Upper lobe of left lung (tissue), 6 donors: Measurements from ENCODE around the gene TRPC1. TPM values are rescaled to one million over a fixed set of nuclear protein-coding genes. Genes with fewer than 3 reads are reported as not detected.

ENCODE experiments used
- ATAC-seq, 2 donors: fragments of 200-7000 bp; cut with Tn5 transposase; one replicate each; pipeline ENCODE4 v1.9.1; 2022; ENCODE audit warnings: mild to moderate bottlenecking in 2 of 2, moderate library complexity in 2 of 2; ENCODE audit not compliant: low FRiP score in 2 of 2
- DNase-seq, 2 donors: peaks; one replicate each; pipeline ENCODE4 v3.0.0-alpha.2; 2019 to 2020
- H3K27ac ChIP-seq, 4 donors: fragments of 200-600 bp; sonication (generic); one replicate each; pipeline ENCODE4 v1.5.1; 2016 to 2019
- H3K27me3 ChIP-seq, 4 donors: fragments of 200-600 bp; sonication (generic); one replicate each; pipeline ENCODE4 v1.5.1; 2017 to 2019
- H3K36me3 ChIP-seq, 4 donors: fragments of 200-600 bp; sonication (generic); one replicate each; pipeline ENCODE4 v1.5.1; 2016 to 2019
- H3K4me1 ChIP-seq, 4 donors: fragments of 200-600 bp; sonication (generic); one replicate each; pipeline ENCODE4 v1.5.1; 2018 to 2019
- H3K4me3 ChIP-seq, 4 donors: fragments of 200-600 bp; sonication (generic); one replicate each; pipeline ENCODE4 v1.5.1; 2017 to 2019; ENCODE audit warnings: mild to moderate bottlenecking in 2 of 4, moderate library complexity in 1 of 4
- H3K9me3 ChIP-seq, 4 donors: fragments of 200-600 bp; sonication (generic); one replicate each; pipeline ENCODE4 v1.5.1; 2018 to 2019
- CTCF ChIP-seq, 6 experiments: fragments of 450-650 bp in 4 of 6; fragments of 200-600 bp in 2 of 6; sonication (generic) in 2 of 6; IDR thresholded peaks; one replicate each; pipeline ENCODE4 v1.5.1; 2016 to 2019; ENCODE audit warnings: antibody characterized with exemption in 6 of 6
- EP300 ChIP-seq, 4 donors: sonication (generic); formaldehyde crosslinking; IDR thresholded peaks; one replicate each; pipeline ENCODE4 v1.5.1; 2017; ENCODE audit warnings: antibody characterized with exemption in 4 of 4, control low read depth in 2 of 4
- POLR2A ChIP-seq, 4 donors: fragments of 450-650 bp; IDR thresholded peaks; one replicate each; pipeline ENCODE4 v1.5.1; 2016 to 2017; ENCODE audit warnings: antibody characterized with exemption in 4 of 4, mild to moderate bottlenecking in 2 of 4
- POLR2AphosphoS5 ChIP-seq, 2 donors: sonication (generic); formaldehyde crosslinking; IDR thresholded peaks; one replicate each; pipeline ENCODE4 v1.5.1; 2017; ENCODE audit warnings: antibody characterized with exemption in 2 of 2
- whole genome bisulfite sequencing, 2 donors: methylation state at CpG; one replicate each; pipeline ENCODE4 v1.1.5; 2017 to 2018; 5-methylcytosine and 5-hydroxymethylcytosine counted together
- small RNA-seq, 4 donors: library from RNA; depleted of rRNA; stranded (forward); fragments of <200 nt; gene quantifications; one replicate each; pipeline ENCODE3, GENCODE V24; 2016
- total RNA-seq, 6 donors: library from RNA; depleted of rRNA in 4 of 6; stranded (reverse); fragments of >200 nt in 4 of 6; gene quantifications; one replicate each; pipeline versions ENCODE4 v1.1.0 to v1.2.1, GENCODE V29; 2016 to 2021
- donor health status: DM: no; HTN: no; CAD: no; lungs with moderate emphysema.
- donor health status: DM: no; HTN: yes; CAD: no; lungs with severe emphysema.

Gene TRPC1
- total RNA-seq, 6 donors from 2014 or later: 1.7 to 10.5 (median 5.4) TPM

- no peaks in the 10 kb centered on the region for H3K27me3 ChIP-seq
- H3K36me3 ChIP-seq: no peaks in the 10 kb centered on the region
- no peaks in the 10 kb centered on the region for H3K9me3 ChIP-seq
- H3K4me1 ChIP-seq: peaks cover 0 to 17% (median 11%) of the 10 kb centered on the region in 4 donors
- H3K4me3 ChIP-seq: no peak overlapping the region
- DNase-seq (peak in 1 of 2 donors; percentile 86), ATAC-seq (peak; percentile 91 to 93)
- WGBS, 2 donors: 25 to 34% methylated on average over 2 of the region's 2 CpGs
- no peak for TF ChIP-seq POLR2A (IDR thresholded peaks at IDR 0.05)
- TF ChIP-seq EP300 (IDR thresholded peaks at IDR 0.05): peak in 1 of 4 donors; percentile 69
- TF ChIP-seq CTCF (IDR thresholded peaks at IDR 0.05): no peak
- peak; percentile 43 to 55 for TF ChIP-seq POLR2AphosphoS5 (IDR thresholded peaks at IDR 0.05)
- peak overlapping the region; percentile 7 to 58 (median 44) for H3K27ac ChIP-seq
Measured at GRCh38 chr3:142850395-142851023, 126.7 kb downstream of the TRPC1 start.

DNA sequence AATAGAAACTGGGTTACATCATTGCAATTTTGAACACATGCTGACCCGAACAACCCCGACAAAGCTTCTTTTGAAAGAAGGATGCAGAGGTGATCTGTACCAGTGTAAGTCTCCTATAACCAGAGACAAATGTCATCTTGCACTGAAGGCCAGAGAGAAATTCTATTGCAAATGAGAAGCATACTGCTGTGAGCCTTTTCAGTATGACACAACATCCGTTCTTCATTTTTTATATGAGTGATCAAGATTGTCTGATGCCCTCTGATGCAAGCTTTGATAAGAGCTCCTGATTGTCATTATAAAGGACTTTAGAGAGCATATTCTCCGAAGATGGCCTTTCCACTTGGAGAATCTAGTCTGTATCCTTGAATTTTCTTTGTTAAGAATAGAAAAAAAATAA lies 128.2 kb downstream of the TRPC1 start:
- DNase-seq (no peak), ATAC-seq (no peak)
- Histone ChIP-seq H3K4me1 (peaks cover 0 to 17% (median 11%) of the 10 kb centered on the region in 4 donors), H3K36me3 (no peaks in the 10 kb centered on the region), H3K4me3 (no peak overlapping the region), H3K27ac (no peak overlapping the region), H3K27me3 (no peaks in the 10 kb centered on the region), H3K9me3 (no peaks in the 10 kb centered on the region)
- TF ChIP-seq EP300 (IDR thresholded peaks at IDR 0.05) (no peak), CTCF (IDR thresholded peaks at IDR 0.05) (no peak), POLR2A (IDR thresholded peaks at IDR 0.05) (no peak), POLR2AphosphoS5 (IDR thresholded peaks at IDR 0.05) (no peak)
- WGBS, 2 donors: 73 to 80% methylated on average over 4 of the region's 4 CpGs

DNA sequence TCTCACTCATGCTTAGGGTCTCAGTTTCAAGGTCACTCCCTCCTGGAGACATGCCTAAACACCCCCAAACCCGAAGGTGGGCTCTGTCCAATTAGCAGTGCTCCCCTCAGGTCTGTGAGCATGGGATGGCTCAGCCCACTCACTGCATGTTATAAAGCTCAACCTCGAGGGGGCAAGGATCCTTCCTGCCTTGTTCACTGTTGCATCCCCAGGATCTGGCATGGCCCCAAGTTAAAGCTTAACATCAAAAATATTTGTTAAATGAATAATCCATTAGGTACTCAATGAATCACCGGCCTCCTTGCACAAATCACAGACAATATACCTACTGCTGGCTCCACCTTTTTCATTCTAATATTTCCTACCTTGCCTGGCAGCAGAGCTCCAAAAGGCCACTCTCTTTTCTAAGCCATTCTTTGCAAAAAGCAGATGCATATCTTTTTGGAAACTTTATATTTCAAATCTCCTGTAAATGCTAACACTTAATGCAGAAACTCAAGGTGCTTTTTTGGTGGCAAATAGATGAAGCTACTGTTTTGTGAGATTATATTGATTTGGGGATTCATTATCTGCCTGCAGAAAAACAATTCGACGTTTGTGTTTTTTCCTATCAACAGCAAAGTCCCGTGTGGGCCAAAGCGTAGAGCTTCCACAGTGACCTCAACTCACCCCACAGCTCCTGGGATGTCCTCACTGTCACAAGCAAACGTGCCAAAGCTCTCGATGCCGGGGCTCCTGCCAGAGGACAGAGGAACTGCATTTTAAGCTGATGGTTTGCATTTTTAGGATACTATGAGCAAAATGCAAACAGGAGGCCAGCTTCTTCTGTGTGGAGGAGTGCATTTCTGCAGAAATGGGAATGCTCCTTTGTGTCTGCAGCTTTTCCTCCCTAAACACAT lies 129.7 kb downstream of the TRPC1 start:
- no peak for DNase-seq
- Histone ChIP-seq H3K4me3 (no peak overlapping the region), H3K27ac (no peak overlapping the region), H3K4me1 (peaks cover 0 to 17% (median 11%) of the 10 kb centered on the region in 4 donors), H3K36me3 (no peaks in the 10 kb centered on the region), H3K9me3 (no peaks in the 10 kb centered on the region), H3K27me3 (no peaks in the 10 kb centered on the region)
- no peak for ATAC-seq
- TF ChIP-seq POLR2AphosphoS5 (IDR thresholded peaks at IDR 0.05) (no peak), EP300 (IDR thresholded peaks at IDR 0.05) (no peak), POLR2A (IDR thresholded peaks at IDR 0.05) (no peak)
- 41 to 47% methylated on average over 10 of the region's 10 CpGs for WGBS, 2 donors

GRCh38 chr3:142857056-142857455 lies 133.2 kb downstream of the TRPC1 start:
- TF ChIP-seq EP300 (IDR thresholded peaks at IDR 0.05) (no peak), POLR2A (IDR thresholded peaks at IDR 0.05) (no peak), POLR2AphosphoS5 (IDR thresholded peaks at IDR 0.05) (no peak), CTCF (IDR thresholded peaks at IDR 0.05) (no peak)
- H3K4me3 ChIP-seq: no peak overlapping the region
- 55 to 64% methylated on average over 4 to 6 of the region's 6 CpGs for WGBS, 2 donors
- no peak for DNase-seq
- H3K9me3 ChIP-seq: no peaks in the 10 kb centered on the region
- ATAC-seq: no peak
- no peaks in the 10 kb centered on the region for H3K36me3 ChIP-seq
- no peaks in the 10 kb centered on the region for H3K27me3 ChIP-seq
- peaks cover 0 to 2% (median 0%) of the 10 kb centered on the region in 4 donors for H3K4me1 ChIP-seq
- H3K27ac ChIP-seq: no peak overlapping the region

Small RNA genes within 50 kb of the gene (small RNA-seq; reads per million reads assigned to genes)
- 0 reads per million in 4 donors for gene RNU7-47P

Other genes starting within 250 kb of the TRPC1 start
- 10 to 100 TPM; 16.5 to 62.5 (median 24.0) TPM for gene ATR, start 145.3 kb upstream of the TRPC1 start, total RNA-seq
- gene PLS1, start 127.6 kb upstream of the TRPC1 start, total RNA-seq: 10 to 100 TPM in 5 of 6 donors, 1 to 10 TPM in 1; 7.3 to 52.3 (median 21.7) TPM
- 10 to 100 TPM in 5 of 6 donors, 1 to 10 TPM in 1; 9.4 to 46.3 (median 17.9) TPM for gene PCOLCE2, start 165.0 kb downstream of the TRPC1 start, total RNA-seq
- not detected for gene PAQR9, start 239.6 kb downstream of the TRPC1 start, total RNA-seq